Measurements from ENCODE around the gene TGFBR2. TPM values are rescaled to one million over a fixed set of nuclear protein-coding genes. Genes with fewer than 3 reads are reported as not detected.

Gene TGFBR2
- total RNA-seq, 1 experiment from 2014 or later: 16.1 TPM

DNA sequence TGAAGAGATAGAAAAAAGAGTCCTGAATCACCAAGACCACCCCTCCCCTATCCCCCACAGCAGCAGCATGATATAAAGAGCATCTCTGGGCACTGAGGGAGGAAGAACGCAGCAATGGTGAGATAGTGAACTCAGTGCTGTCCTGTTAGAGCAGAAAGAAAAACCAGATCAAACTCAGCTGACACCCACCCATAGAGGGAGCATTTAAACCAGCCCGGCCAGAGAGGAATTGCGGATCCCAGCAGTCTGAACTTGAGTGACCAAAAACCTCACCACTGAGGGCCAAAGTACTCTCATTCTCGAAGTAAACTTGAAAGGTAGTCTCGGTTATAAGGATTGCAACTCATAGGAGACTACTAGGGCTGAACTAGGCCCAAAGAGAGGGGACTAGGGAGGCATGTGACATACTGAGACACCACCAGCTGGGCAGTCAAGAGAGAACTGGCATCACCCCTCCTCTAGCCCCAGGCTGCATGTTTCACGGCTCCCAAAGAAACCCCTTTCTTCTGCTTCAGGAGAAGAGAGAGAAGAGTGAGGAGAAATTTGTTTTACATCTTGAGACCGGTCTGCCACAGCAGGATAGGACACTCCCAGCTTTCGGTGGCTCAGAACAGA lies 39.2 kb upstream of the TGFBR2 start:
- H3K9me3 ChIP-seq (ENCODE audit: low read depth, low read length, poor library complexity, severe bottlenecking): no peaks in the 10 kb centered on the region
- DNase-seq (ENCODE audit: low spot score): no peak
- H3K4me3 ChIP-seq (ENCODE audit: low read depth, low read length, poor library complexity, severe bottlenecking): no peak overlapping the region
- no peak overlapping the region for H3K27ac ChIP-seq (ENCODE audit: low read depth, low read length, poor library complexity, severe bottlenecking)
- ChIA-PET CTCF (no interaction called here), POLR2A (ENCODE audit: low non-redundant PET) (no interaction called here)
- H3K36me3 ChIP-seq (ENCODE audit: insufficient read depth, low read length, poor library complexity, severe bottlenecking): no peaks in the 10 kb centered on the region
- H3K4me1 ChIP-seq (ENCODE audit: insufficient read depth, low read length, poor library complexity, severe bottlenecking): no peaks in the 10 kb centered on the region
- TF ChIP-seq EZH2 (IDR thresholded peaks at IDR 0.05; ENCODE audit: borderline replicate concordance, low read depth, low read length, poor library complexity, severe bottlenecking): no peak
- TF ChIP-seq, protein P1, sequence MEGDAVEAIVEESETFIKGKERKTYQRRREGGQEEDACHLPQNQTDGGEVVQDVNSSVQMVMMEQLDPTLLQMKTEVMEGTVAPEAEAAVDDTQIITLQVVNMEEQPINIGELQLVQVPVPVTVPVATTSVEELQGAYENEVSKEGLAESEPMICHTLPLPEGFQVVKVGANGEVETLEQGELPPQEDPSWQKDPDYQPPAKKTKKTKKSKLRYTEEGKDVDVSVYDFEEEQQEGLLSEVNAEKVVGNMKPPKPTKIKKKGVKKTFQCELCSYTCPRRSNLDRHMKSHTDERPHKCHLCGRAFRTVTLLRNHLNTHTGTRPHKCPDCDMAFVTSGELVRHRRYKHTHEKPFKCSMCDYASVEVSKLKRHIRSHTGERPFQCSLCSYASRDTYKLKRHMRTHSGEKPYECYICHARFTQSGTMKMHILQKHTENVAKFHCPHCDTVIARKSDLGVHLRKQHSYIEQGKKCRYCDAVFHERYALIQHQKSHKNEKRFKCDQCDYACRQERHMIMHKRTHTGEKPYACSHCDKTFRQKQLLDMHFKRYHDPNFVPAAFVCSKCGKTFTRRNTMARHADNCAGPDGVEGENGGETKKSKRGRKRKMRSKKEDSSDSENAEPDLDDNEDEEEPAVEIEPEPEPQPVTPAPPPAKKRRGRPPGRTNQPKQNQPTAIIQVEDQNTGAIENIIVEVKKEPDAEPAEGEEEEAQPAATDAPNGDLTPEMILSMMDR (conservative IDR thresholded peaks at IDR 0.05; ENCODE audit: low read depth, low read length): no peak
- H3K27me3 ChIP-seq (replicated peaks; ENCODE audit: insufficient read depth, low read depth, low read length, poor library complexity): no peaks in the 10 kb centered on the region
- no TSS peak for BruUV-seq (replicated peaks)
- intact Hi-C loops (cut with micrococcal nuclease; ENCODE audit: unreplicated experiment): no loop called here

DNA sequence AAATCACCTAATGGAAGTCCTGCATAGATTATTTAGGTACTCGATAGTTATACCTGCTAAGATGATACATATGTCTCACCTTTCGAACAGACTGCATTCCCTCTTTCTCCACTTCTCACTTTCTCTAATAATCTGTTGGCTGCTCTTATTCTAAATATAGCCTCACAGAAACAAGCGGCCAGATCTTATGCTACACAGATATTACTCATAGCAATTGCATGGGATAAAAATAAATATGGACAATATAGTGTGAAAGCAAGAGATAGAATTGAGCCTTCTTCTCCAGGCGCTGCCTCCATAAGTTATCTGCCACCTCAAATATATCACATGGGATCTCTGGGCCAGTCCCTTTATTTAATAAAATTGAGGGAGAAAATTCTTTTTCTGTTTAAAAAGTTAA lies 29.5 kb upstream of the TGFBR2 start:
- no TSS peak for BruUV-seq (replicated peaks)
- TF ChIP-seq EZH2 (IDR thresholded peaks at IDR 0.05; ENCODE audit: borderline replicate concordance, low read depth, low read length, poor library complexity, severe bottlenecking): no peak
- TF ChIP-seq, protein P1 (conservative IDR thresholded peaks at IDR 0.05; ENCODE audit: low read depth, low read length): no peak
- no peaks in the 10 kb centered on the region for H3K27me3 ChIP-seq (replicated peaks; ENCODE audit: insufficient read depth, low read depth, low read length, poor library complexity)
- H3K36me3 ChIP-seq (ENCODE audit: insufficient read depth, low read length, poor library complexity, severe bottlenecking): no peaks in the 10 kb centered on the region
- ChIA-PET CTCF (no interaction called here), POLR2A (ENCODE audit: low non-redundant PET) (no interaction called here)
- H3K27ac ChIP-seq (ENCODE audit: low read depth, low read length, poor library complexity, severe bottlenecking): no peak overlapping the region
- DNase-seq (ENCODE audit: low spot score): no peak
- no peak overlapping the region for H3K4me3 ChIP-seq (ENCODE audit: low read depth, low read length, poor library complexity, severe bottlenecking)
- no peaks in the 10 kb centered on the region for H3K9me3 ChIP-seq (ENCODE audit: low read depth, low read length, poor library complexity, severe bottlenecking)
- H3K4me1 ChIP-seq (ENCODE audit: insufficient read depth, low read length, poor library complexity, severe bottlenecking): no peaks in the 10 kb centered on the region
- intact Hi-C loops (cut with micrococcal nuclease; ENCODE audit: unreplicated experiment): no loop called here

GRCh38 chr3:30577788-30578187 lies 28.6 kb upstream of the TGFBR2 start:
- TF ChIP-seq, protein P1 (conservative IDR thresholded peaks at IDR 0.05; ENCODE audit: low read depth, low read length): no peak
- TF ChIP-seq EZH2 (IDR thresholded peaks at IDR 0.05; ENCODE audit: borderline replicate concordance, low read depth, low read length, poor library complexity, severe bottlenecking): no peak
- DNase-seq (ENCODE audit: low spot score): no peak
- Histone ChIP-seq H3K9me3 (ENCODE audit: low read depth, low read length, poor library complexity, severe bottlenecking) (no peaks in the 10 kb centered on the region), H3K27me3 (replicated peaks; ENCODE audit: insufficient read depth, low read depth, low read length, poor library complexity) (no peaks in the 10 kb centered on the region), H3K4me1 (ENCODE audit: insufficient read depth, low read length, poor library complexity, severe bottlenecking) (no peaks in the 10 kb centered on the region), H3K36me3 (ENCODE audit: insufficient read depth, low read length, poor library complexity, severe bottlenecking) (no peaks in the 10 kb centered on the region), H3K4me3 (ENCODE audit: low read depth, low read length, poor library complexity, severe bottlenecking) (no peak overlapping the region), H3K27ac (ENCODE audit: low read depth, low read length, poor library complexity, severe bottlenecking) (no peak overlapping the region)
- POLR2A ChIA-PET (ENCODE audit: low non-redundant PET): no interaction called here
- no TSS peak for BruUV-seq (replicated peaks)
- intact Hi-C loops (cut with micrococcal nuclease; ENCODE audit: unreplicated experiment): no loop called here
- CTCF ChIA-PET: no interaction called here
